Neural progenitor cell (in vitro differentiated cells): ENCODE data around the gene SIGLECL1. TPM values are rescaled to one million over a fixed set of nuclear protein-coding genes. Genes with fewer than 3 reads are reported as not detected.
A peak's percentile ranks its signal among the peaks of the same experiment; 100 is the strongest.

Experiments
- DNase-seq: peaks from one replicate; pipeline ENCODE4 v3.0.0-alpha.2; 2016; ENCODE audit warnings: low spot score
- H2AFZ ChIP-seq: fragments of 200-600 bp; sonication (generic); replicated peaks from 2 replicates; pipeline ENCODE4 v1.6.1; 2016; ENCODE audit warnings: antibody characterized with exemption
- H3F3A ChIP-seq: fragments of 200-600 bp; sonication (generic); 2 replicates; pipeline ENCODE4 v1.6.1; 2016; ENCODE audit warnings: antibody characterized with exemption, low read depth
- H3K27ac ChIP-seq: fragments of 200-600 bp; sonication (generic); 2 replicates; pipeline ENCODE4 v1.5.1; 2016; ENCODE audit warnings: mild to moderate bottlenecking
- H3K27me3 ChIP-seq: fragments of 200-600 bp; sonication (generic); 2 replicates; pipeline ENCODE4 v1.6.1; 2016; ENCODE audit warnings: mild to moderate bottlenecking, moderate library complexity
- H3K36me3 ChIP-seq: fragments of 200-600 bp; sonication (generic); 2 replicates; pipeline ENCODE4 v1.5.1; 2016
- H3K4me1 ChIP-seq: fragments of 200-600 bp; sonication (generic); 2 replicates; pipeline ENCODE4 v1.6.1; 2016; ENCODE audit warnings: mixed run types
- H3K4me2 ChIP-seq: fragments of 200-600 bp; sonication (generic); 2 replicates; pipeline ENCODE4 v1.6.1; 2016
- H3K4me3 ChIP-seq: fragments of 200-600 bp; sonication (generic); 2 replicates; pipeline ENCODE4 v1.5.1; 2016
- H3K79me2 ChIP-seq: fragments of 200-600 bp; sonication (generic); 2 replicates; pipeline ENCODE4 v1.6.1; 2016; ENCODE audit warnings: low read depth
- H3K9ac ChIP-seq: fragments of 200-600 bp; sonication (generic); 2 replicates; pipeline ENCODE4 v1.6.1; 2016
- H3K9me3 ChIP-seq: fragments of 200-600 bp; sonication (generic); 2 replicates; pipeline ENCODE4 v1.5.1; 2016; ENCODE audit warnings: low read depth
- H4K20me1 ChIP-seq: fragments of 200-600 bp; sonication (generic); 2 replicates; pipeline ENCODE4 v1.6.1; 2016; ENCODE audit warnings: low read depth
- H3K27ac Mint-ChIP-seq: 3 replicates; pipeline ENCODE4 v1.8.0; 2021; ENCODE audit warnings: mixed read lengths
- H3K27me3 Mint-ChIP-seq: 2 replicates; pipeline ENCODE4 v1.8.0; 2022; ENCODE audit warnings: low read depth, mild to moderate bottlenecking, inconsistent platforms, moderate library complexity, mixed read lengths; ENCODE audit not compliant: insufficient read depth
- H3K36me3 Mint-ChIP-seq: 3 replicates; pipeline ENCODE4 v1.8.0; 2021; ENCODE audit warnings: mixed read lengths
- H3K4me1 Mint-ChIP-seq: 3 replicates; pipeline ENCODE4 v1.8.0; 2021; ENCODE audit warnings: mixed read lengths
- H3K4me3 Mint-ChIP-seq: 3 replicates; pipeline ENCODE4 v1.8.0; 2021; ENCODE audit warnings: mild to moderate bottlenecking, moderate library complexity, mixed read lengths
- H3K9me3 Mint-ChIP-seq: 3 replicates; pipeline ENCODE4 v1.8.0; 2020; ENCODE audit warnings: mixed read lengths
- CTCF ChIP-seq: fragments of 200-600 bp; sonication (generic); IDR thresholded peaks from 2 replicates; pipeline ENCODE4 v1.5.1; 2017; ENCODE audit warnings: antibody characterized with exemption, mild to moderate bottlenecking
- EZH2 ChIP-seq: fragments of 200-600 bp; sonication (generic); IDR thresholded peaks from 2 replicates; pipeline ENCODE4 v1.6.1; 2017; ENCODE audit warnings: antibody characterized with exemption, mild to moderate bottlenecking, moderate library complexity
- EZH2phosphoT487 ChIP-seq: fragments of 200-600 bp; sonication (generic); IDR thresholded peaks from 2 replicates; pipeline ENCODE4 v1.6.1; 2017; ENCODE audit warnings: antibody characterized with exemption
- total RNA-seq: library from RNA; depleted of rRNA; stranded (reverse); fragments of >200 nt; gene quantifications from 2 replicates; pipeline ENCODE4 v1.2.3, GENCODE V29; 2015; ENCODE audit warnings: low replicate concordance

The SIGLECL1 gene
- total RNA-seq, 1 donor from 2014 or later, result not detected

- Histone ChIP-seq H3K4me2 (no peak overlapping the region), H3K4me1 (peaks cover 30% of the 10 kb centered on the region), H3K27ac (no peak overlapping the region), H3K27me3 (peaks cover 16% of the 10 kb centered on the region), H3K79me2 (no peaks in the 10 kb centered on the region), H3F3A (peaks cover 3% of the 10 kb centered on the region), H3K9ac (no peak overlapping the region), H2AFZ (no peak overlapping the region), H3K9me3 (no peaks in the 10 kb centered on the region), H3K36me3 (no peaks in the 10 kb centered on the region), H3K4me3 (no peak overlapping the region), H4K20me1 (no peaks in the 10 kb centered on the region)
- H3K4me3 Mint-ChIP-seq, result peak overlapping the region; percentile 36
- no peak for TF ChIP-seq CTCF
- no peak for TF ChIP-seq EZH2
- TF ChIP-seq EZH2phosphoT487, result no peak
- DNase-seq, result peak; percentile 30
- no peaks in the 10 kb centered on the region for H3K36me3 Mint-ChIP-seq
- H3K9me3 Mint-ChIP-seq, result no peaks in the 10 kb centered on the region
- peaks cover 11% of the 10 kb centered on the region for H3K27me3 Mint-ChIP-seq
- peaks cover 32% of the 10 kb centered on the region for H3K4me1 Mint-ChIP-seq
- peak overlapping the region; percentile 42 for H3K27ac Mint-ChIP-seq
Measured at GRCh38 chr19:51295382-51296126, 44.7 kb downstream of the SIGLECL1 start.

GRCh38 chr19:51296336-51297093 is 45.6 kb downstream of the SIGLECL1 start:
- peak; percentile 33 for DNase-seq
- Histone ChIP-seq H3K79me2 (no peaks in the 10 kb centered on the region), H3F3A (peaks cover 3% of the 10 kb centered on the region), H3K4me1 (peaks cover 30% of the 10 kb centered on the region), H3K9ac (no peak overlapping the region), H4K20me1 (no peaks in the 10 kb centered on the region), H3K27ac (no peak overlapping the region), H3K4me3 (no peak overlapping the region), H2AFZ (no peak overlapping the region), H3K9me3 (no peaks in the 10 kb centered on the region), H3K36me3 (no peaks in the 10 kb centered on the region), H3K4me2 (no peak overlapping the region), H3K27me3 (peaks cover 16% of the 10 kb centered on the region)
- no peaks in the 10 kb centered on the region for H3K9me3 Mint-ChIP-seq
- H3K4me1 Mint-ChIP-seq, result peaks cover 32% of the 10 kb centered on the region
- TF ChIP-seq CTCF, result peak; percentile 33
- TF ChIP-seq EZH2phosphoT487, result no peak
- no peak overlapping the region for H3K4me3 Mint-ChIP-seq
- H3K27ac Mint-ChIP-seq, result no peak overlapping the region
- H3K27me3 Mint-ChIP-seq, result peaks cover 11% of the 10 kb centered on the region
- no peaks in the 10 kb centered on the region for H3K36me3 Mint-ChIP-seq

- H3K9me3 Mint-ChIP-seq, result no peaks in the 10 kb centered on the region
- Histone ChIP-seq H3K9me3 (no peaks in the 10 kb centered on the region), H3F3A (peaks cover 3% of the 10 kb centered on the region), H3K4me2 (no peak overlapping the region), H3K4me3 (no peak overlapping the region), H2AFZ (no peak overlapping the region), H3K27me3 (peaks cover 16% of the 10 kb centered on the region), H3K27ac (no peak overlapping the region), H3K36me3 (no peaks in the 10 kb centered on the region), H3K4me1 (peaks cover 28% of the 10 kb centered on the region), H3K79me2 (no peaks in the 10 kb centered on the region), H3K9ac (no peak overlapping the region), H4K20me1 (no peaks in the 10 kb centered on the region)
- no peaks in the 10 kb centered on the region for H3K36me3 Mint-ChIP-seq
- H3K27ac Mint-ChIP-seq, result no peak overlapping the region
- H3K4me3 Mint-ChIP-seq, result no peak overlapping the region
- peaks cover 28% of the 10 kb centered on the region for H3K4me1 Mint-ChIP-seq
- no peak for TF ChIP-seq EZH2phosphoT487
- no peak for TF ChIP-seq CTCF
- no peak for TF ChIP-seq EZH2
- peaks cover 11% of the 10 kb centered on the region for H3K27me3 Mint-ChIP-seq
- DNase-seq, result no peak
Measured at GRCh38 chr19:51297406-51297805, 46.5 kb downstream of the SIGLECL1 start.
